Measurements from ENCODE around the gene ZMYM2.
"Not testable (repeated sequence)": the region's sequence is repeated elsewhere in the genome, so short reads cannot be mapped to it uniquely, and the experiment has no call there.

Gene ZMYM2

GRCh38 chr13:19982447-19983043 lies 24.0 kb downstream of the ZMYM2 start:
- DNase-seq (ENCODE audit: low spot score): no peak

- DNase-seq (ENCODE audit: low spot score): peak; percentile 62
Observed at GRCh38 chr13:19984430-19985218, 26.1 kb downstream of the ZMYM2 start.

- no peak for DNase-seq (ENCODE audit: low spot score)
Observed at GRCh38 chr13:19985219-19985556, 26.7 kb downstream of the ZMYM2 start.

- DNase-seq (ENCODE audit: low spot score): no peak
Observed at GRCh38 chr13:19991531-19991930, 33.0 kb downstream of the ZMYM2 start.

- no peak for DNase-seq (ENCODE audit: low spot score)
Observed at GRCh38 chr13:19993024-19993423, 34.5 kb downstream of the ZMYM2 start.

- DNase-seq (ENCODE audit: low spot score): no peak
Observed at GRCh38 chr13:19998960-19999359, 40.4 kb downstream of the ZMYM2 start.

GRCh38 chr13:20000062-20000552 lies 41.6 kb downstream of the ZMYM2 start:
- no peak for DNase-seq (ENCODE audit: low spot score)

- no peak for DNase-seq (ENCODE audit: low spot score)
Observed at GRCh38 chr13:20001366-20002190, 43.1 kb downstream of the ZMYM2 start.

GRCh38 chr13:20002787-20003186 lies 44.3 kb downstream of the ZMYM2 start:
- DNase-seq (ENCODE audit: low spot score): no peak

- no peak for DNase-seq (ENCODE audit: low spot score)
Observed at GRCh38 chr13:20006206-20006605, 47.7 kb downstream of the ZMYM2 start.

GRCh38 chr13:20015763-20016162 lies 57.2 kb downstream of the ZMYM2 start:
- DNase-seq (ENCODE audit: low spot score): no peak

- DNase-seq (ENCODE audit: low spot score): no peak
Observed at GRCh38 chr13:20016649-20017364, 58.3 kb downstream of the ZMYM2 start.

GRCh38 chr13:20017365-20017711 lies 58.8 kb downstream of the ZMYM2 start:
- no peak for DNase-seq (ENCODE audit: low spot score)

- no peak for DNase-seq (ENCODE audit: low spot score)
Observed at GRCh38 chr13:20019043-20019442, 60.5 kb downstream of the ZMYM2 start.

GRCh38 chr13:20024702-20025101 lies 66.2 kb downstream of the ZMYM2 start:
- DNase-seq (ENCODE audit: low spot score): peak; percentile 5

- DNase-seq (ENCODE audit: low spot score): no peak
Observed at GRCh38 chr13:20028953-20029352, 70.4 kb downstream of the ZMYM2 start.

GRCh38 chr13:20033486-20033885 lies 75.0 kb downstream of the ZMYM2 start:
- no peak for DNase-seq (ENCODE audit: low spot score)

- no peak for DNase-seq (ENCODE audit: low spot score)
Observed at GRCh38 chr13:20035130-20035529, 76.6 kb downstream of the ZMYM2 start.

GRCh38 chr13:20037908-20038307 lies 79.4 kb downstream of the ZMYM2 start:
- DNase-seq (ENCODE audit: low spot score): no peak

- DNase-seq (ENCODE audit: low spot score): not testable (repeated sequence)
Observed at GRCh38 chr13:20042603-20043002, 84.1 kb downstream of the ZMYM2 start.

GRCh38 chr13:20043207-20043925 lies 84.8 kb downstream of the ZMYM2 start:
- DNase-seq (ENCODE audit: low spot score): no peak

- no peak for DNase-seq (ENCODE audit: low spot score)
Observed at GRCh38 chr13:20044086-20044485, 85.6 kb downstream of the ZMYM2 start.

Data from germinal center (tissue), 1 donor.